ENCODE data around the gene TNP1. TPM values are rescaled to one million over a fixed set of nuclear protein-coding genes. Genes with fewer than 3 reads are reported as not detected.

The TNP1 gene
- total and polyA plus RNA-seq, 4 donors: not detected

DNA sequence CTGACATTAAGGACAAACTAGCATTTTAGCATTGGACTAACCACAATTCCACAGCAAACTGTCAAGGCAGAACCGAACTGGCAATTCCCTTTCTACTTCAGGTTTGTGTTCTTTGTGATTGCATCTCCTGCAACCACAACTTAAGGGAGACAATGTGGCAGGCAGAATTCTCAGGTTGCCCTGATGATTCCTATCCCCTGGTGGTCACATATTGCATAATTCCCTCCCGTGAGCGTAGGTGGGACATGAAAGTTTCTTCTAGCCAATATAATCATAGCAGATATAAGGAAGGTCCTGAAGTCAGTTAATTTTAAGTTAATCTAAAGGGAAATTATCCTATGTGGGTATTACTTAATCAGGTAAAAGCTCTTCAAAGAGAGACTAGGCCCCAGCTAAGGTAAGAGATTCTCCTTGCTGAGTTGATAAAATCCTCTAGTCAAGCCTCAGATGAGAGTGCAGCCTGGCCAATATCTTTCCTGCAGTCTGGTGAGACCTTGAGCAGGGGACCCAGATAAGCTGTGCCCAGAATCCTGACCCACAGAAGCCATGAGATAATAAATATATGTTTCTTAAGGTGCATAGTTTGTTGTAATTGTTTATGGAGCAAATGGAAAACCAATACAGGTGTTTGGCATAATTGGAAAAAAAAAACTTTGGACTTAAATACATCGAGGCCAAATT lies 45.9 kb upstream of the TNP1 start:
- WGBS: 85% methylated on average over 4 of the region's 4 CpGs
- no peak overlapping the region for H3K9ac ChIP-seq (ENCODE audit: low read depth in 1 of 2, low read length in 2 of 2)

More for the DNA sequence above, 45.9 kb upstream of the TNP1 start:
- Histone ChIP-seq H3K9me3 (ENCODE audit: control insufficient read depth in 4 of 4, low read length in 3 of 4) (no peaks in the 10 kb centered on the region), H3K4me1 (ENCODE audit: control insufficient read depth in 4 of 4, insufficient read depth in 4 of 4, low read length in 3 of 4) (no peaks in the 10 kb centered on the region), H3K36me3 (ENCODE audit: control insufficient read depth in 4 of 4, insufficient read depth in 3 of 4, low read depth in 1 of 4, low read length in 3 of 4) (no peaks in the 10 kb centered on the region), H3K27me3 (ENCODE audit: control insufficient read depth in 4 of 4, insufficient read depth in 4 of 4, low read length in 3 of 4) (no peaks in the 10 kb centered on the region), H3K27ac (ENCODE audit: low read depth in 1 of 2, low read length in 2 of 2) (no peak overlapping the region), H3K4me3 (ENCODE audit: low read depth in 1 of 3, low read length in 3 of 3) (no peak overlapping the region)
- TF ChIP-seq EGR1 (IDR thresholded peaks at IDR 0.05; ENCODE audit: low read depth in 2 of 2): no peak
- TF ChIP-seq, protein P1, sequence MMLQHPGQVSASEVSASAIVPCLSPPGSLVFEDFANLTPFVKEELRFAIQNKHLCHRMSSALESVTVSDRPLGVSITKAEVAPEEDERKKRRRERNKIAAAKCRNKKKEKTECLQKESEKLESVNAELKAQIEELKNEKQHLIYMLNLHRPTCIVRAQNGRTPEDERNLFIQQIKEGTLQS (IDR thresholded peaks at IDR 0.05): no peak
- no peak for TF ChIP-seq FOXA2 (IDR thresholded peaks at IDR 0.05)
- TF ChIP-seq GABPA (IDR thresholded peaks at IDR 0.05 in 1 of 2, conservative IDR thresholded peaks at IDR 0.05 in 1 of 2): no peak
- no peak for TF ChIP-seq RXRA (IDR thresholded peaks at IDR 0.05)
- no peak for TF ChIP-seq SP1 (IDR thresholded peaks at IDR 0.05)
- no peak for TF ChIP-seq HNF4A (conservative IDR thresholded peaks at IDR 0.05)
- TF ChIP-seq NR2F2 (IDR thresholded peaks at IDR 0.05): no peak
- TF ChIP-seq, protein P2, sequence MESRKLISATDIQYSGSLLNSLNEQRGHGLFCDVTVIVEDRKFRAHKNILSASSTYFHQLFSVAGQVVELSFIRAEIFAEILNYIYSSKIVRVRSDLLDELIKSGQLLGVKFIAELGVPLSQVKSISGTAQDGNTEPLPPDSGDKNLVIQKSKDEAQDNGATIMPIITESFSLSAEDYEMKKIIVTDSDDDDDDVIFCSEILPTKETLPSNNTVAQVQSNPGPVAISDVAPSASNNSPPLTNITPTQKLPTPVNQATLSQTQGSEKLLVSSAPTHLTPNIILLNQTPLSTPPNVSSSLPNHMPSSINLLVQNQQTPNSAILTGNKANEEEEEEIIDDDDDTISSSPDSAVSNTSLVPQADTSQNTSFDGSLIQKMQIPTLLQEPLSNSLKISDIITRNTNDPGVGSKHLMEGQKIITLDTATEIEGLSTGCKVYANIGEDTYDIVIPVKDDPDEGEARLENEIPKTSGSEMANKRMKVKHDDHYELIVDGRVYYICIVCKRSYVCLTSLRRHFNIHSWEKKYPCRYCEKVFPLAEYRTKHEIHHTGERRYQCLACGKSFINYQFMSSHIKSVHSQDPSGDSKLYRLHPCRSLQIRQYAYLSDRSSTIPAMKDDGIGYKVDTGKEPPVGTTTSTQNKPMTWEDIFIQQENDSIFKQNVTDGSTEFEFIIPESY (IDR thresholded peaks at IDR 0.05): no peak
- no peak for TF ChIP-seq RAD21 (IDR thresholded peaks at IDR 0.05)
- TF ChIP-seq, protein P3, sequence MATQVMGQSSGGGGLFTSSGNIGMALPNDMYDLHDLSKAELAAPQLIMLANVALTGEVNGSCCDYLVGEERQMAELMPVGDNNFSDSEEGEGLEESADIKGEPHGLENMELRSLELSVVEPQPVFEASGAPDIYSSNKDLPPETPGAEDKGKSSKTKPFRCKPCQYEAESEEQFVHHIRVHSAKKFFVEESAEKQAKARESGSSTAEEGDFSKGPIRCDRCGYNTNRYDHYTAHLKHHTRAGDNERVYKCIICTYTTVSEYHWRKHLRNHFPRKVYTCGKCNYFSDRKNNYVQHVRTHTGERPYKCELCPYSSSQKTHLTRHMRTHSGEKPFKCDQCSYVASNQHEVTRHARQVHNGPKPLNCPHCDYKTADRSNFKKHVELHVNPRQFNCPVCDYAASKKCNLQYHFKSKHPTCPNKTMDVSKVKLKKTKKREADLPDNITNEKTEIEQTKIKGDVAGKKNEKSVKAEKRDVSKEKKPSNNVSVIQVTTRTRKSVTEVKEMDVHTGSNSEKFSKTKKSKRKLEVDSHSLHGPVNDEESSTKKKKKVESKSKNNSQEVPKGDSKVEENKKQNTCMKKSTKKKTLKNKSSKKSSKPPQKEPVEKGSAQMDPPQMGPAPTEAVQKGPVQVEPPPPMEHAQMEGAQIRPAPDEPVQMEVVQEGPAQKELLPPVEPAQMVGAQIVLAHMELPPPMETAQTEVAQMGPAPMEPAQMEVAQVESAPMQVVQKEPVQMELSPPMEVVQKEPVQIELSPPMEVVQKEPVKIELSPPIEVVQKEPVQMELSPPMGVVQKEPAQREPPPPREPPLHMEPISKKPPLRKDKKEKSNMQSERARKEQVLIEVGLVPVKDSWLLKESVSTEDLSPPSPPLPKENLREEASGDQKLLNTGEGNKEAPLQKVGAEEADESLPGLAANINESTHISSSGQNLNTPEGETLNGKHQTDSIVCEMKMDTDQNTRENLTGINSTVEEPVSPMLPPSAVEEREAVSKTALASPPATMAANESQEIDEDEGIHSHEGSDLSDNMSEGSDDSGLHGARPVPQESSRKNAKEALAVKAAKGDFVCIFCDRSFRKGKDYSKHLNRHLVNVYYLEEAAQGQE (IDR thresholded peaks at IDR 0.05): no peak
- TF ChIP-seq TAF1 (conservative IDR thresholded peaks at IDR 0.05): no peak
- no peak for TF ChIP-seq YY1 (IDR thresholded peaks at IDR 0.05)
- TF ChIP-seq FOXA1 (IDR thresholded peaks at IDR 0.05): no peak
- no peak for TF ChIP-seq HNF4G (IDR thresholded peaks at IDR 0.05)
- TF ChIP-seq JUND (IDR thresholded peaks at IDR 0.05): no peak
- TF ChIP-seq, protein P4, sequence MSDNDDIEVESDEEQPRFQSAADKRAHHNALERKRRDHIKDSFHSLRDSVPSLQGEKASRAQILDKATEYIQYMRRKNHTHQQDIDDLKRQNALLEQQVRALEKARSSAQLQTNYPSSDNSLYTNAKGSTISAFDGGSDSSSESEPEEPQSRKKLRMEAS (IDR thresholded peaks at IDR 0.05): no peak
- TF ChIP-seq, protein P5, sequence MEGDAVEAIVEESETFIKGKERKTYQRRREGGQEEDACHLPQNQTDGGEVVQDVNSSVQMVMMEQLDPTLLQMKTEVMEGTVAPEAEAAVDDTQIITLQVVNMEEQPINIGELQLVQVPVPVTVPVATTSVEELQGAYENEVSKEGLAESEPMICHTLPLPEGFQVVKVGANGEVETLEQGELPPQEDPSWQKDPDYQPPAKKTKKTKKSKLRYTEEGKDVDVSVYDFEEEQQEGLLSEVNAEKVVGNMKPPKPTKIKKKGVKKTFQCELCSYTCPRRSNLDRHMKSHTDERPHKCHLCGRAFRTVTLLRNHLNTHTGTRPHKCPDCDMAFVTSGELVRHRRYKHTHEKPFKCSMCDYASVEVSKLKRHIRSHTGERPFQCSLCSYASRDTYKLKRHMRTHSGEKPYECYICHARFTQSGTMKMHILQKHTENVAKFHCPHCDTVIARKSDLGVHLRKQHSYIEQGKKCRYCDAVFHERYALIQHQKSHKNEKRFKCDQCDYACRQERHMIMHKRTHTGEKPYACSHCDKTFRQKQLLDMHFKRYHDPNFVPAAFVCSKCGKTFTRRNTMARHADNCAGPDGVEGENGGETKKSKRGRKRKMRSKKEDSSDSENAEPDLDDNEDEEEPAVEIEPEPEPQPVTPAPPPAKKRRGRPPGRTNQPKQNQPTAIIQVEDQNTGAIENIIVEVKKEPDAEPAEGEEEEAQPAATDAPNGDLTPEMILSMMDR (IDR thresholded peaks at IDR 0.05; ENCODE audit: low read depth, low read length, missing input control): no peak
- no peak for DNase-seq (ENCODE audit: low spot score)
